GM21360 (cell line): ENCODE results near the gene SLC6A13.
"Not testable (repeated sequence)": the region's sequence is repeated elsewhere in the genome, so short reads cannot be mapped to it uniquely, and the experiment has no call there.

Source experiments
- ATAC-seq: cut with Tn5 transposase; IDR thresholded peaks from one replicate; pipeline ENCODE4 v1.9.1; 2021; ENCODE audit warnings: mild to moderate bottlenecking, moderate library complexity; ENCODE audit not compliant: unreplicated experiment

The SLC6A13 gene

DNA sequence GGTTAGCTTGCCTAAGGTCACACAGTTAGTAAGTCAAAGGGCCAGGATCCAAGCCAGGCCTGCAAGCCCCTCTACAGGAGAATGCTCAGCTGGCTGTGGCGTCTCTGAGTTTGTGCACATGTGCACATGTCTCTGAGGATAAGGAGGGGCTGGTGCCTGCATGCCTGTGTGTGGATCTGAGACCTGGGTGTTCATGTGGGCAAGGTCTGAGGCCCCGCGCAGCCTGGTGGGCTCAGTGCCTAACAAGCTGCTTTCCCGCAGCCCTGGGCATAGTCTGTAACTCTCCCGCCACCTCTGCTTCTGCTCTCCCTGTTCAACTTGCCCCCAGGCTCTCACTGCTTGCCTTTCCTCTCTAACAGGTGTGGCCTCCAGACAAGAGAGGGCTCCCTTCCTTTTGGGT is 44.4 kb downstream of the SLC6A13 start:
- ATAC-seq = no peak

DNA sequence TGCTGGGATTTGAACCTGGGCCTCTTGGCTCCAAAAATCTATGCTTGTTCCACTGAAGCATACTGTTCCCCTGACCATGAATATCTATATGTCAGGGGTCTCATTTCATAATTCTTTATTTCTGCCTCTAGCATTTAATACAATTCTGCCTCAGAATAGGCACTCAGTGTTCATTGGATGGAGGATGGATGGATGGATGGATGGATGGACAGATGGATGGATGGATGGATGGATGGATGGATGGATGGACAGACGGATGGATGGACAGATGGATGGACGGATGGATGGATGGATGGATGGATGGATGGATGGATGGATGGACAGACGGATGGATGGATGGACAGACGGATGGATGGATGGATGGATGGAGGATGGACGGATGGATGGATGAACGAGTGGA is 45.6 kb downstream of the SLC6A13 start:
- not testable (repeated sequence) for ATAC-seq

DNA sequence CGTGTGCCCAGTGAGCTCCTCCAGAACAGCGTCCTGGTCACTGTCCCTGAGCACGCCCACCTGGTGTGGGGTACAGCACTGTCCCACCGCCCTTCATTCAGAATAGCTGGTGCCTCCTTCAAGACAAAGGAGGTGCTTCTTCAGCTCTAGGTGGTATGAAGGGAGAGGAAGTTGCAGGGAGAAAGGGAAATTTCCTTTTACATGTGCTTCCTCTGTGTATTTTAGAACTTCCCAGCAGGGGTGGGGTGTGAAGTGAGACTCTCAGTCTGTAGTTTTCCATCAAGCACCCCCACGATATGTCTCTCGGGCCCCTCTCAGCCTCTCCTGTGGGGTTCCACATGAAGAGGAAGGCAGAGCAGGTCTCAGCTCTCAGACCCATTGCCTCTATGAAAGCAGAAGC is 47.5 kb downstream of the SLC6A13 start:
- ATAC-seq = no peak

DNA sequence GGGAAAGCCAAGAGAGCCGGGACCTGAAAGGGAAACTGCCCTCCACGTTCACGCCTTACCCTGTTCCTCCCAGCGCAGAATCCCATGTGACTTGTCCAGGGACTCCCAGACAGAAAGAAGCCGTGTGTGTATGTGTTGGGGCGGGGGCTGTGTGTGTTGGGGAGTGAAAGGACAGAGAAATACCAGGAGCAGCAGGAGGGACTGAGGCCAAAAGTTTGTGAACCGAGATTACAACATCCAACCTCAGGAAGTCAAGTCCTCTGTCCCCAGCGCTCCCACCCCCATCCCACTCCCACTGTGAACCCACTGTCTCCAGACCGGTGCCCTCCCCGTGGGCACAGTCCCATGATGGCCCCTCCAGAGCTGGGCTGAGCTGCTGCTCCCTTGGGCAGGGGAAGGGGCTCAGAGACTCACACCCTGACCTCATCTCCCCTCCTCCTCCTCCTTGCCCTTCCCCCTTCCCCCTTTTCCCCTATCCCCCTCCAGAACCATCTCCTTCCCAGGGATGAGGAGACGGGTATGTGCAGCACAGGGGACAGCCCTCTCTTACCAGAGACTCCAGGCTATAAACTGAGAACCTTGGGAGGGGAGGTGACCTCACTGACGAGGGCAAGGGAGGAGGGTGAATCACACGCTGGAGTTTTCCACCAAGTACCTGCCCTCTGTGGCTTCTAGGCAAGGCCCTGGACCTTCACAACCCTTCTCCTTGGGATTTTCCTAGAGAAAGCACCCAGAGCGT is 48.5 kb downstream of the SLC6A13 start, which contains the start of gene SLC6A12:
Gene SLC6A12 (minus strand): TSS at position 155 of the 739 bp plus-strand sequence. CDS start 4,171 bp downstream, outside the sequence.
- no peak for ATAC-seq

DNA sequence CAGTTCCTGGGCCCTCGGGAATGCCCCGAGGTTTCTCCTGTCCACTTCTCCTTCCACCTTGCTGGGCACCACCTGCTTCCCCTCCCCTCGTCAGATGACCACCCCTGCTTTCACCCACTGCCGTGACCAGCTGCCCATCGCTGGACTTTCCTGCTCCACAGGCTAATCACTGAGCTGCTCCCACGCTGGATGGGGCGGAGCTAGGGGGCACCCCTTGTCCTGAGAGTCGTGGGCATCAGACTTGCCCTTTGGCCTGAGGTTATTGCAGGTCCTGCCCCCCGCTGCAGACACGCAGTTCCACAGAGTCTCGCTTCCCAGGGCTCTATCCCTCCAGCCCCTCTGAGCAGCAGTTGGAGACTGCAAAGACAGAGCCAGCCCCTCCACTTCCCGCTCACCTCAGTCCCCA is 49.1 kb downstream of the SLC6A13 start:
- ATAC-seq = no peak

DNA sequence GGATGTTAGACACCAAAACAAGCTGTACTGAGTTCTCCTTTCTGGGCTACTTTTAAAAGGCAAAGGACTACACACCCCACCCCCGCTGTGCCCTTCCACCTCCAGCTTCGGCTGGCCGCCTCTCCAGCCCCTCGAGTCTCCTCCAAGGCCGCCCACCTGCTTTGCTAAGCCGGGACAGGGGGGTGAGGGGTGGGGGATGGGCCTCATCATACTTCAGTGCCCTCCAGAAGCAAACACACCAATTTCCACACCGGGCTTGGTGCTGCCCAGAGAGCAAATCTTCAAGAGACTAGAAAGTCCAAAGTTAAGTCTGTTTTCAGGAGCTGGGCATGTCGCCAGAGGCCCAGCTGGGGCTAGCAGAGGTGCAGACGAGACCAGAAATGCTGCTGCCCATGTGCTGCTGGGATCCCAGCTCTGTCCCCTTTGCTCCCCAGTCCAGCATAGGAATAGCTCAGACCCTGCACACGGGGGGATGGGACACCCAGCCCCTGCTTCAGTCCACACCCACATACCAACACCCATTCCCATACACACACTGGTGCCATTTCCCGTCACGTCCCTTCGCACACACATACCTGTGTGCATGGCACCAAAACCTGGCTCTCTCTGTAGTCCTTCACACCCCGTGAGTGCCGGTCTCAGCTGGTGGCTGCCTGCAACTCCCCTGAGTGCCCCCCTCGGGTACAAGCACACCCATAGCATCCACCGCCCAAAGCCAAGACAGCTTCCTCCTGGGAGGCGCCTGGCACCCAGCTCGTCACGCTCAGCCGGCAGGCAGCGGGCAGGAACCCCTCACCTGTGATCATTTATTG is 49.7 kb downstream of the SLC6A13 start:
- no peak for ATAC-seq

DNA sequence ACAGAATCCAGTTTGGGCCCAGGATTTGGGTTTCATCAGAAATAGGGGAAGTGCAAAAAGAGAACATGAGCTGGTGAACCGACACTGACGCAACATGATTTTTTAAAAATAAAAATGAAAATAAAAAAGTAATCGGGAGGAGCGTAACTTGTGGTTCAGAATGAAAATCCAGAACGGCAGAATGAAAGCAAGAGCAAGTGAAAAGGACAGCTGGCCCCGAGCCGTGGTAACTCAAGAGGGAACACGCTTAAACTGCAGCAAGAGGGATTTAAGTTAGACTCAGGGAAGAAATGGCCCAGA is 50.3 kb downstream of the SLC6A13 start:
- ATAC-seq = no peak

DNA sequence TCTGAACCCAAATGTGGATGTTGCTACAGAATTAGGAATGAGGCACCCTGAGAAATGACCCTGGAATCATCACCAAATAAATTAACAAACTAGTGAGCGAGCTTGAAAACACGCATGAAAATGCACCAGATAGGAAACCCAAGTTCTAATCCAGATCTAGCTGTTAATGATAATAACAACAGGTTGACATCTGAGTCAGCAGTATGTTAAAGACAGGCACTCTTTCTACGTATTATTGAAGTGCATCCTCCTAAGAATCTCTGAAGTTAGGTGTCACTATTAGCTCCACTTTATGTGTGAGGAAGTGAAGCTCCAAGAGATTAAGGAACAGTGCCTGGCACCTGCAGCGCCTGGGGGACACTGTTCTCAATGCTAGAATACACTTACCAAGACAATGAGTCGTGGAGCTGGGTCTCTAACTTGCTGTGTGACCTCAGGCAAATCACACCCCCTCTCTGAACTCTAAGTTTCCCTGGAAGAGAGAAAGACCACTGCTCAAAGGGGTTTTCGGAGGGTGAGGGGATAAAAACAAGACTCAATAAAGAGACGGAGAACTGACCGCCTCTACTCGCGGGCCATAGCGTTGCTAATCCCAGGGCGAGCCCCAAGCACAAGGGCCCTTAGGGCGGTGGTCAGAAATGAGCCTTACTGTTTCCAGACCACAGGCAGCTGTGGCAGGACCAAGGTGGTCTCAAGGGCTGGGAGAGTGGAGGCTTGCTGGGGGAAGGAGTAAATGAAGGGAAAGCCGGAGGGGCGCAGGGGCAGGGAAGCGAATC is 50.8 kb downstream of the SLC6A13 start:
- ATAC-seq = no peak

DNA sequence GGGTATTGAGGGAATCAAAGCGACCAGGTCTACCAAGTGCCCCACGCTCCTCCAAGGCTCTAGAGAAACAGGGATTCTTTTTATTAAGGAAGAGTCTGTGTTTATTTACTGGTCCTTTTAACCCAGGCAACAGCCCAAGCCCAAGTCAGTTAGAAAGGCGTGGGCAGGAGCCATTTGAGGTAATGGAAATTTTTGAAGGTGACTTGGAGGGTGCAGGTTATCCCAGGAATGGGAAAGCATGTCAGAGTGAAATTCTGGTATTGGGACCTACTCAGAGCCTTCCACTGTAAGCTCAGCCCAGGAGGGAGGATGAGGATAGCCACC is 51.5 kb downstream of the SLC6A13 start:
- ATAC-seq = no peak

DNA sequence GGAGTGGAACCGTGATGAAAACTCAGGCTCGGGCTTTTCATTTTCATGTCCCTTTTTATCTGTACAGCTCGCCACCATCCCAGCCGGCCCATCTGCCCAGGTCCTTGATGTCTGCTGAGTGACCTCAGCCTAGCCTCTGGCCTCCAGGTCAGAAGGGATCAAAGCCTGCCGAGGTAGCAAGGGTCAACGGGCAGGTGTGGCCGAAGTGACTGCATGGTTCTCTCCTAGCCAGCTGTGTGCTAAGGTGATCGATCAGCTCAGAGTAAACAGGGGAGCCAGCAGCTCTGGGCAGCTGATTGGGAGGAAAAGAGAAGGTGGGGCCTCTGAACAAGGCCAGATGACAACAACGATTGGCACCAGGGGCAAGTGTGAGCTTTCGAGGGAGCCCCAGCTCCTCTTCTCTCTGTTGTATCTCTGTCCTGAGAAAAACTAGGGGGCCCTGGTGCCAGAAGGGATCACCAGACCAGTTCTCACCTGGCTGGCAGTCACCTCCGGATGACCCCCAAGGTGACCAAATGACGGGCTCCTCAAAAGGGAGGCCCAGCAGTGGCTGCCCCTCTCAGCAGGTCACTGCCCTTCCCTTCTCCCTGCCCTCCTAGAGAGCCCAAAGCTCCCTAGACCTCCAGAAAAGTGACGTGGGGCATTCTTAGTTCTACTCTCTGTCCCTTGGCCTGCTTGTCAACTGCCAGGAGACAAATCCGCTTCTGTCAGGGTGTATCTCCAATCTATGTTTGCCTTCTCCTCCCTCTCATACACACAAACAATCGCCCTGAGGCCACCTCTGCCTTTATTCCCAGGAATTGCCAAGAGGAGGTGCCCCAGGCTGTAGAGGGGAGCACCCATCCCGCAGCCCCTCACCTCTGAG is 52.1 kb downstream of the SLC6A13 start:
- no peak for ATAC-seq

DNA sequence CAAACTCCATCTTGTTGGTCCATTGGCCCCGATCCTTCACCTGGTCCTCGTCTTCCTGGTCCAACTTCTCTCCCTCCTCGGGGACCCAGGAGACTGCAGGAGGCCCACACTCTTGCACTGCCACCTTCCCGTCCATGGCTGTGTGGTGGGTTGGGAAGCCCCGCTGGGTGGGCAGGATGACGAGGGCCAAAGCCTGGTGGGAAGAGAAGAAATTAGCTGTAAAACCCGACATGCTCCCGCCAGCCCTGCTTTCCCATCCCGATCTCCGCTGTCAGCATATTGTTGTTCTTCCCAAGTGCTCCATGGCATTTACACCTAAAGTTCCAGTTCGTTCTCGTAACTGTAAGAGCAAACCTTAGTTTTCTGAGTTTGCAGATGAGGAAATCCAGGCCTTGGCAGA is 52.8 kb downstream of the SLC6A13 start:
- ATAC-seq = no peak

DNA sequence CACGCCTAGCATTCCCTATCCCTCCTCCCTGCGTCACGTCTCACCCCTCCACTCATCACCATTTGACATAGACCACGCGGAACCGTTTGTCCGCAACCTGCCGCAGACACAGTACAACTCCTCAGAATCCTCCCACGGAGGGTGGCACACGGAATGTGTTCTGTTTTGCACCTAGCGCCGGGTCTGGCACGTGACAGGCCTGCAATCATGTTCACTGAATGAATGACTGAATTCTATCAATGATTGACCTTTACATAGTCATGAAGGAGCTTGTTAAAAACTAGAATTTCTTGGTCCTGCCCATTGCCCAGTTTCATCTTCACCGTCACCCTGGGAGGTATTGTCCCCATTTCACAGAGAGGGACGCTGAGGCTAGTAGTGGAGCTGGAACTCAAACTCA is 53.4 kb downstream of the SLC6A13 start:
- no peak for ATAC-seq

DNA sequence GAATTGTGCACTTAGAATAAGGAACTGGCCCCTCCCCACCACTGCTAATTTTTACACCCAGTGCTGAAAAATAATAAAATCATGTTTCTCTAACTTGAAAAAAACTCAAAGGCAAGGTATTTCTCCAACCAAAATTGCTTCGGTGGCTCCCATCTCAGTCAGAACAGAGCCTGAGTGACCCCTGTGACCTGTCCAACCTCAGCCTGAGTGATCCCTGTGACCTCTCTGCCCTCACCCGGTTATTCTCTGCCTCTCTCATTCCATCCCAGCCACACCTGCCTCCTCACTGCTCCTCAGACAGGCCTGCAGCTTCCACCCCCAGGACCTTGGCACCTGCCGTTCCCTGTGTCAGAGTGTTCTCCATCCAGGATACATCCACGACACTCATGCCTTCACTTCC is 53.8 kb downstream of the SLC6A13 start:
- ATAC-seq = no peak

DNA sequence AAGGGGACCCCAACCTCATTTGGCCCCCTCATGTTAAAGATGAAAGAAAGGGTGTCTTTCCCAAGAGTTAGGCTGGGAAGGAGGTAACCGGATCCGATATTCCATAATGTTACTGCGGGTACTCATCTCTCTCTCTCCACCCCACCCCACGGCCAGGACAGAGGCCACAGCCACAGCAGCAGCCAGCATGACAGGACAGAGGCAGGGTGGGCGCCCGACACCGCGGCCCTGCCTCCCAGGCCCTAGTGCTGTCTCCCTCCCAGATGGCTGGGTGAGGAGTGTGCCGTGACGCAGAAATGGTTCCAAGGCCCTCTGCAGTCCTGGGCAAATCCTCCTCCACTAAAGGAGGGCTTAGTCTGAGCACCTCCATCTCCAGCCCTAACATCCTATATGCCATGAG is 54.8 kb downstream of the SLC6A13 start:
- no peak for ATAC-seq

DNA sequence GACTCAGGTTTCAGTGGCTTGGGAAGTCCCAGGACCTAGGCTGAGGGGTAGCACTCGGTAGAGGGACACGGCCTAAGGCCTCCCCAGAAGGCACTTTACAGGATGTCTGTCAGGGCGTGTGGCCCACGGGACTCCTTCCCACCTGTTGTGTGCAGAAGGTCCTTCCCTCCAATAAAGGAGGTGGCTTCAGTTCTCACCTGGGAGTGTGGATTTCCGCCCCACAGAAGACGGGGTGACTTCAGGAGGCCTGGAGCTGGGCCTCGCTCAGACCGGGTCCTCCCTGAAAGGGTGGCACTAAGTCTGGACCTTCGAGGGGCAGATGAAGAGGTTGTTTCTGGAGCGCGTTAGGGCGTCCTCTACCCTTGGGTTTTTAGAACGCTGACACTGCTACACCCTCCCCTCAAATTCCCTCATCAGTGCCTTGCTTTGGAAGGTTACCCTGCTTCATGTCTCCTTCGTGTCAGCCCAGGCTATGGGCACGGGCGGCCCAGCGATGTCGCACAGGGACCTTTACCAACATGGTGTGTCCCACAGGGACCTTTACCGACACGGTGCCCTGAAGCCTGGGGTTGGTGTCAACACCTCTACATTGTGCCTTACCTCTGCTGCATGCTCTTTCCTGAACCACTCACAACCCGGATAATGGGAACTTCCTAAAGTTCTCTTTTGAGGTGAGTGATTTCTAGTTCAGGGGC is 55.7 kb downstream of the SLC6A13 start:
- no peak for ATAC-seq

DNA sequence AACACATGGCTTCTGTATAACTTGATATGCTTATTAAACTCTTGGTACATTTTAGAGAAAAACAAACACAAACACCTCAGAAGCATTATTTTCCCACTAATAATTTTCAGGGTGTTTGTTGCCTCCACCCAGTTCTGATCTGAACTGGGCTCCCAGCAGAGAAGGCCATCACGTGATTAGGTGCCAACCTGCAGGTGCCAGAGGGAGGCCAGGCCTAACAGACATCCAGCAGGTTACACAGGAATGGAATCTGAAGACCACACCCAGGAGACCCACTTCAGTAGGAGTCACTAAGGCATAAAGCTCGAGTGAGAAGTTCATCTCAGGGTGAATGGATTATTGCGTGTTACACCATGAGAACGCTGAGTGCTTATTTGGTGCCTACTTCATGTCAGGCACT is 57.6 kb downstream of the SLC6A13 start:
- no peak for ATAC-seq

DNA sequence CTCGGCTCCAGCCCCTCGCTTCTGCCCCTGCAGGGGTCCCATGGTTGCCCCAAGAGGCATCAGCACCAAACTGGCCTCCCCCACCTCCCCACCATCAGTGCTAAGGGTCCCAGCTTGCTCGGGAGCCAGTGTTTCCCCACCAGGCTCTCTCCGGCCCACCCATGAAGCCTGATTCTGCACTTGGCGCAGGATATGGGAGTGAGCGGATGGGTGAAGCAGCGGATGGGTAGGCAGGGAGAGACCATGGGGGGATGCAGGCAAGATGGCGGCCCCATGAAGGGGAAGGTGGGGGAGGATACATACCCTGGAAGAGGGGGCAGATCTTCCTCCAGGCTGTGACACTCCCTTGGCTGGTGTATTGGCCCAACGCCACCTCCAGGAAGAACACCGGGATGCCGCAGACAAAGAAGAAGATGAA is 58.4 kb downstream of the SLC6A13 start:
- no peak for ATAC-seq

DNA sequence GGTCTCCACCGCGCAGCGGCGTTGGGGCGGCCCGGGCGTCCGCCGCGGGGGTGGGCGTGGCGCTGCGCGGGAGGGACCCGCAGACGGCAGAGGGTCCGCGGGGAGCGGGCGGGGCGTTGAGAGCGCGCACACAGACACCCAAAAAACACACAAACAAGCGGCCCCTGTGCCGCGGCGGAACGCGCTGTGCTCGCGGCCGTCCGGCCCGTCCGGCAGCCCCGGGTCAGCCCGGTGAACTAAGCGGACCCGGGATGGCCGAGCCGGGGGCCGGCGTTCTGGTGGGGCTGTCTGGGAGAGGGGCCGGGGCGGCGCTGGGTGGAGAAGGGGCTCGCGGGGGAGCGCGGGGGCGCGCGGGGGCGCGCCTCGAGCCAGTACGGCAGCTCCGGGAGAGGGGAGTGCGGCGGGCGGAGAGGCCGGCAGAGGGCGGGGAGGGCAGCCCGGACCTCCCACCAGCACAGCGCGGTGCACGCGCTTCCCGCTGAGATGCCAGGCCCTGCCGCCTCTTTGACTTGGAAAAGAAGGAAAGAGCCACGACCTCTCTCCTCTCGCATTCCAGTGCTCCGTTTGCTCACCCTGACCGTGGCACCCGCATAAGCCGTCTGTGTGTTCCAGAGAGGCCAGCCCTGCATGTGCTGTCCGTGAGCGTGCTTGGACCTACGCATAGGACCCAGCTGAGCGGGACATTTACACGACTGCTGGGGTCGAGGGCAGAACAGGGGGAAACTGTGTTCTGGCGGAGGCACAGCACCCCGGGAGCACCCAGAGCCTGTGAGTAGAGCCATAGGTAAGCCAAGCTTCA is 59.0 kb downstream of the SLC6A13 start:
- no peak for ATAC-seq

DNA sequence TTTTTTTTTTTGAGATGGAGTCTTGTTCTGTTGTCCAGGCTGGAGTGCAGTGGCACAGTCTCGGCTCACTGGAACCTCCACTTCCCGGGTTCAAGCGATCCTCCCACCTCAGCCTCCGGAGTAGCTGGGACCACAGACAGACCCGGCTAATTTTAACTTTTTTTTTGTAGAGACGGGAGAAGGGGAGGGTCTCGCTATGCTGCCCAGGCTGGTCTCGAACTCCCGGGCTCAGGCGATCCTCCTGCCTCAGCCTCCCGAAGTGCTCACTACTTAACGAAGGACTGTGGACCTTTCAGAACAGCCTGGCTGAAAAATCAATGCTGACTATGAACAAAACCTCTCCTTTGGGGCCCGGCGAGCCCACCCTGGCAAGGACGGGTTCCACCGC is 59.6 kb downstream of the SLC6A13 start:
- ATAC-seq = no peak
